H1 (cell line): ENCODE results near the gene AP3B2. TPM values are rescaled to one million over a fixed set of nuclear protein-coding genes. Genes with fewer than 3 reads are reported as not detected.

Source experiments
- PHF8 ChIP-seq: fragments of 200-600 bp; sonication (generic); conservative IDR thresholded peaks from 2 replicates; pipeline ENCODE4 v1.7.1; 2012; ENCODE audit warnings: low read depth, mild to moderate bottlenecking, inconsistent platforms, low read length, moderate library complexity
- polyA plus RNA-seq, 7 experiments: library from polyadenylated mRNA; depleted of rRNA in 3 of 7; stranded (reverse) in 5 of 7; unstranded in 2 of 7; fragments of >200 nt in 5 of 7; fragments of 200-250 nt in 2 of 7; gene quantifications; 1 replicate in 5 of 7; 2 replicates in 1 of 7; 4 replicates in 1 of 7; pipeline versions ENCODE4 v1.2.1 to v1.2.3, GENCODE V29; 2011 to 2013; ENCODE audit warnings: missing spikeins in 2 of 7, mixed read lengths in 2 of 7
- total RNA-seq: library from RNA; stranded (reverse); fragmentation: NEBNext Ultra II Directional; extraction: Animal tissue kit (Norgen Biotek cat#: 25700); gene quantifications from 2 replicates; pipeline ENCODE4 v1.2.1, GENCODE V29; 2021
- TF ChIP-seq, protein P1 (sequence below): IDR thresholded peaks from 2 replicates; pipeline ENCODE4 v1.6.1; 2012; ENCODE audit warnings: inconsistent platforms

Gene AP3B2
- total and polyA plus RNA-seq, 2 of the 8 experiments (the other 6 are each of a cell fraction or from before 2014, with no cell fraction given): 21.8 to 25.7 TPM

- TF ChIP-seq, protein P1, sequence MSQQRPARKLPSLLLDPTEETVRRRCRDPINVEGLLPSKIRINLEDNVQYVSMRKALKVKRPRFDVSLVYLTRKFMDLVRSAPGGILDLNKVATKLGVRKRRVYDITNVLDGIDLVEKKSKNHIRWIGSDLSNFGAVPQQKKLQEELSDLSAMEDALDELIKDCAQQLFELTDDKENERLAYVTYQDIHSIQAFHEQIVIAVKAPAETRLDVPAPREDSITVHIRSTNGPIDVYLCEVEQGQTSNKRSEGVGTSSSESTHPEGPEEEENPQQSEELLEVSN: no peak
- no peak for TF ChIP-seq PHF8
Measured at GRCh38 chr15:82642656-82643055, 67.0 kb downstream of the AP3B2 start (continued).
